Endometrial microvascular endothelial cells (primary cell): ENCODE data around the gene MXRA7. TPM values are rescaled to one million over a fixed set of nuclear protein-coding genes. Genes with fewer than 3 reads are reported as not detected.

Experiments used
- in situ Hi-C: cut with HindIII; loops from 2 replicates; pipeline ENCODE4 v1.10.0; 2017; ENCODE audit warnings: low sequenced_read_pairs, low pct_unique_long_range_greater_than_20kb; ENCODE audit errors: inconsistent ontology term
- total RNA-seq: library from RNA; depleted of rRNA; stranded (reverse); fragments of >200 nt; gene quantifications from one replicate; pipeline ENCODE4 v1.2.3, GENCODE V29; 2015; ENCODE audit errors: inconsistent ontology term

The MXRA7 gene
- total RNA-seq, 1 donor from 2014 or later: 265 TPM

DNA sequence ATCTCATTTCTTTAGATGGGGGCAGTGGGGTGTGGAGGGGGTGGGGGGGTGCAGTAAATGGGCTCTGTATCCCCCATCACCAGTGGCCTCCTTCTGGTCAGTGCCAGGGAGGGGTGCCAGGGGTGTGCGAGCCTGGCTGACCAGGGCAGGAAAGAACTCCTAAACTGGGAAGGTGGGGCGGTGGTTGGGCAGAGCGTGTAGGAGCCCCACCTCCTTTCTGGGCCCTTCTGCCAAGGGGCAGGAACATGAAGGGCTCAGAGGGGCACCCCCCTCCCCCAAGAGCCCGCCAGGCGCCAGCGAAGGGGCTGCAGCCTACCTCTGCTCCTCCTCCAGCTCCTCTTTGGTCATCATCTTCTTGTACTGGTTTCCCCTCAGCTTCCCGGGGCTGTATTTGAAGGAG lies 26.0 kb downstream of the MXRA7 start:
- in situ Hi-C loops: no loop called here

GRCh38 chr17:76683921-76684745 lies 26.6 kb downstream of the MXRA7 start:
- in situ Hi-C loops: no loop called here

DNA sequence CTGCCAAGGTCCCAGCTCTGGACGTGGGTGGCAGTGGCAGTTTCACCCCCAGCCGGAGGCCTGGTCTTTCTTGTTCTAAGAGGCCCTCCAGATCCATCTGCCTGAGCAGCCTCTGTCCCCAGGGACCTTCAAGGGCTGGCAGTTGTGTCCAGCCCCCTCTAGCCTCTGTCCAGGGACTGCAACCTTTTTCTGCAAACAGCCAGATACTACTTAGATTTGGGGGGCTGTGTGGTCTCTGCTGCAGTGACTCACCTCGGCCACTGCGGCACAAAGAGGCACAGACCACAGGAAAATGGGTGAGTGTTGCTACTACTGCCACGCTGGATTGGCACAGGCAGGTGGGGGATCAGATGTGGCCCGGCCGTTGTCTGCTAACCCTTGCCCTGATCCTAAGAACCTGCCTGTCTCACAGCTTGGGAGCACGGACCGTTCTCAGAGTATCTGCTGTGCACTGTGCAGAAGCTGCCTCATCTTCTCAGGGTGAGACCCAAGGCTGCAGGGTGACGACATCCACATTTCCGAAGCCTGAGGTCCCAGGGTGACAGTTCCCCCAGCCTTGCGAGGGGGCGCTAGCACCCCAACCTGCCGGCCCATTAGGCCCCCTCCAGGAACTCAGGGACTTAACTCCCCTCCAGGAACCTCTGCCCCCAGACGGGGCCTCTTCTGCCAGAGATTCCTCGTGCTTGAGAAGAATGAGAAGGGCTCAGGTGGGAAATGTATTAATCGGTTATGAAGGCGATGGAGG lies 27.6 kb downstream of the MXRA7 start:
- in situ Hi-C loops: no loop called here

GRCh38 chr17:76682296-76682695 lies 28.5 kb downstream of the MXRA7 start:
- in situ Hi-C loops: no loop called here

GRCh38 chr17:76681222-76682137 lies 29.3 kb downstream of the MXRA7 start:
- in situ Hi-C loops: no loop called here

DNA sequence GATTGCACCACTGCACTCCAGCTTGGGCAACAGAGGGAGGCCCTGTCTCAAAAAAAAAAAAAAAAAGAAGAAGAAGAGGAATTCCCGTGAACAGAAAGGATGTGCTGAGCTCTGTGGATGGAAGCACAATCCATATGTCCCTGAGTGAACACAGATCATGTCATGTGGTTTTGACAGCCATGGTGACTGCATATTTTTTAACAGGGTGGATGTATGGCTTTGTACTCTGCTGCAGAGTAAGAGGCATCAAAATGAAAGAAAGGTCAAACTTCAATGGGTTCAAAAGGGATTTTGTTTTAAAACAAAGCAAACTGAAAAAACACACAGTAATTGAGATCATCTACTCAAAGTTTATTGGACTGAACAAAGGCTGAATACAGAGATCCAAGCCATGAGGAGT lies 31.5 kb downstream of the MXRA7 start:
- in situ Hi-C loops: no loop called here

DNA sequence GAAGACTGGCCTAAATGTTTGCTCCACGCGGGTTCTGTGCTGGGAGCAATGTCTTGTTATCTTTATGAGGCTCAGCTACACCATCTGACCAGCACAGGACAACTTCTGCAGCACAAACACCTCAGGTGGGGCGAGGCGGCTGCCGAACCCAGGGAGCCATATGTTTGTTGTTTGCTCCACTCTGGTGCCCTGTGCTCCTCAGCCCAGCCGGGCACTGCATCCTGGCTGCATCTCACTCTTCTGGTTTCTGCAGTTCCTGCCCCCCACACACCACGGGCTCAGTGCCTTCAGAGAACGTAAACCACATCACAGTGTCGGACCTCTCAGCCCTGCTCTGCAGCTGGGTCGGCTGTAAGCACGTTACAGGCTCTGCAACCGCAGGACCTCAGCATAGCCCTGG lies 32.4 kb downstream of the MXRA7 start:
- in situ Hi-C loops: no loop called here

GRCh38 chr17:76677406-76677805 lies 33.4 kb downstream of the MXRA7 start:
- in situ Hi-C loops: no loop called here

- in situ Hi-C loops: no loop called here
Measured at GRCh38 chr17:76676629-76677028, 34.1 kb downstream of the MXRA7 start.

DNA sequence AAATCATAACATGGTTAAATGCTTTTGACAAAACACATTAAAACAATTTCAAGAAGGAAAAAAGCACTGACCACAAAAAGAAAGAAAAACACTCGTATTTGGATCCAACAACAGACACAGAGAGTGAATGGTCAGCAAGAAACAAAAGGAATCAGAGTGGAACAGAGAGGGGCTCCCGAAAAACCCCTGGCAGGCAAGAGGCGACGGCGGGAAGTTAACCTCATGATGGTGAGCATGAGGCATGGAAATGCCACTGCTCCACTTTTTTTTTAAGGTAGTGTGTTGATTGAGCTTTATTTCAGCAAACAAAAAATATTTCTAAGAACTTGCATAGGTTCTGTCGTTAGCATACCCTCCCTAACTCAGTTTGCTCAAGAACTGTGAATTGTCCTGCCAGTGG lies 35.1 kb downstream of the MXRA7 start:
- in situ Hi-C loops: no loop called here

DNA sequence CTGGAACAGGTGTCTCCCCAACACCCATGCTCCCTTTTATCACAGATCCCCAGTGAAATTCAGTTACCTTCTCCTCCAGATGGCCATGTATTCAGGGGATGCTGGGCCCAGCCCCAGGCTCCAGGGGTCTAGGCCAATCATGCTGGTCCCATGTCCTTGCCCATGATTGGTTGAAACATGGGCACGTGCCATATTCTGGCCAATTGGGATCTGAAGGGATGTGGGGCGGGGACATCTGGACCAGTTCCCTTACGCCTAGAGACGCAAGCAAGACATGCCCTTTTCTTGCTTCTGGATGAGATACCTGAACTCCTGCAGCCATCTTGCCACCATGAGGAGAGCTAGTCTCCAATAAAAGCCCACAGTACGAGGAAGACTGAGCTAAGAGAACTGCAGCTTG lies 36.2 kb downstream of the MXRA7 start:
- in situ Hi-C loops: no loop called here

DNA sequence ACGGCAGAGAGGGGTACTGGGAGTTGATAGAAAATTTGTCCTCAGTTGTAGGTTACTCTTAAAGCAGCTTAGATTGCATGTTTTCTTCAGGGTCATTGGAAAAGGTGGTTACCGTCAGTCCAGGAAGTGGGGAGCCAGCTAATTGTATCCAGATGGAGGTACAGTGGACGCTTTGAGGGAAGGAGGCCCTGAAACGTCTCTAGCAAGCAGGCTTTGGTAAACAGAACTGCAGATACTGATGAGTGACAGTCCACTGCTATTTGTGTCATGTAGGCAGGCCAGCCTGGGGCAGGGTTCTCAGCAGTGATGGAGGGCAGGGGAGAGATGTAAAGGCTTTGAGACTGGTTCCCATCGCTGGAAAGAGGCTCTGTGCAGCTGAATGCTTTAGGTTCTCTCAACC lies 37.0 kb downstream of the MXRA7 start:
- in situ Hi-C loops: no loop called here

GRCh38 chr17:76672892-76673291 lies 37.9 kb downstream of the MXRA7 start:
- in situ Hi-C loops: no loop called here

DNA sequence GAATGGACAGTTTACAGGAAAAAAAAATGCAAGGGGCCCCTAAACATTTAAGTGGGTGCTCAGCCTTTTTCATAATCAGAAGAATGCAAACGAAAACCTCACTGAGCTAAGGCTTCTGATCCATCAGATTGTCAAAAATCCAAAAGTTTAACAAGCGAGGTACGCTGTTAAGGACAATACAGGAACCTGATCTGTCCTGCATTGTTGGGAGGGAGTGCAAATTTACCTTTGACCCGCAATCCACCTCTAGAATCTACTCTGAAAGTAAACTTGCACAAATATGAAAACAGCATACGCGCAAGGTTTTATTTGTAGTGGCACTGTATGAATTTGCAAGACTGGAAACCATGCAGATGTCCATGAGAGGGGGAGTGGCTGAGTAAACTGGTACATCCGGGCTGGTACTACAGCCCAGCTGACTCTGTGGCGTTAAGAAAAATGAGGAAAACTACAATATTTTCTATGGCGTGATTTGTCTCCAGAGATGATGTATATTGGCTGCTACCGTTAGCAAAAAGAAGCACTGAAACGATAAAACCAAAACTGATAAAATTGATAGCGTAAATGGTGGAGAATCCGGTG lies 38.4 kb downstream of the MXRA7 start:
- in situ Hi-C loops: no loop called here

DNA sequence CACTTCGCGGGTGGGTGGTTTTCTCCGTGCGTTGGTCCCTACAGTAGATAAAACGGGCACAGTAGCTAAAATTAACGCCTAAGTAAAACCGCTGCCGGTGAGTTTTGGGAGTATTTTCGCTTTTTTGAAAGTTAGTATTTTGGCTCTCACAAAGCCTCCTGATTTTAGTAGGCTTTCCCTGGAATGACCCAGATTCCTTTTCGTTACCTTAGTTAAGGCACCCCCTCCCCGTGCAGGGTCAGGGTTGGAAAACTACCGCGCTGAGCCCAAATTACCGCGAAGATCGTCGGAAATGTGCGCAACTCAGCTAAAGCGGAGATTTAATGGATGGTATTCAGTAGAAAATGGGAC lies 38.9 kb downstream of the MXRA7 start:
- in situ Hi-C loops: no loop called here

DNA sequence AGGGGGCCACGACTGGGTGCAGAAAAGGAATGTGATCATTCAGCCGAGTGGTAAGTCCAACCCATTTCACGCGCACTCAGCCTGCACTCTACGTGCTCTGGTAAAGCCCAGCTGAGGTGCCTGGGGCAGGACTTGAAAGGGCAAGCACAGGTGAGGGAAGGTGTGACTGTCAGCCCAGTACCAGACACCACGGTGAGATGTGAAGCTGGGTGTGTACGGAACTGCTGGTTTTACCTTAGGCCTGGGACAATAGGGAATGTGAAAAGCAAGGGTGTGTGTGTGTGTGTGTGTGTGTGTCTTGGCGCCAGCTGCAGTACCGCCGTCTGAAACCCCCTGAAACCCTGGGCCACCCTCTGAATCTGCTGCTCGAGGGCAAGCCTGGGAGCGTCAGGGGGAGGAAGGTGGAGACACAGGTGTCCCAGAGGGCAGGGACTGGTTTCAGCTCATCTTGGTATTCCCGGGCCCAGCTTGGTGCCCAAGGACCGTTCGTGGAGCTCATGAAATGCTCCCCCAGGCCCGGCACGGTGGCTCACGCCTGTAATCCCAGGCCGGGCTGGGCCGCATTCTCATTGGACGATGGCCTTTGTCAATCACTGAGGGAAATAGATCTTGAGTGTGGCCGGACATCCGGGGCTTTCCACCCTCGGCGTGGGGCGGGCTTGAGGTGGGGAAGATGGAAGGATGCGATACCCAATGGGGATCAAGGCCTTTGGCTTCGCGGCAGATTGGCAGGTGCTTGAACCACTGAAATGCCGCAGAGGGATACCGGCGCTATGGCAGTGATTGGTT lies 39.4 kb downstream of the MXRA7 start:
- in situ Hi-C loops: no loop called here

DNA sequence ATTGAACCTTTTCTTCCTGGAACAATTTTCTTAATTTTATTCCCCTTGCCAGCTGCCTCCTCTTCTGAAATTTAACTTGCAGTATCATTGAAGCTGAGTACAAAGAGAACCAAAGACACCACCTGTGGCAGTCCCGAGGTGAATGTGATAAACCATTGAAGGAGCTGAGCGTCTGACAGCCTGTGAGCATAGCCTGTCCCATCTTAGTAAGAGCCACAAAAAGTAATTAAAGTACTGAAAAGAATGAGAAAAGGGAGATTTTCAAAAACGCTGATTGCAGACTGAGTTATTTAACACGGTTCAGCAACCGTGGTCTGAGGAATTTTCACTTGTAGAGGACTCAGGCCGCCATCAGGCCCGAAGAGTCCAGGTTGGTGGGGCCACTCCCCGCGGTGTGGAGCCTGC lies 40.0 kb downstream of the MXRA7 start:
- in situ Hi-C loops: no loop called here

- in situ Hi-C loops: no loop called here
Measured at GRCh38 chr17:76670020-76670717, 40.6 kb downstream of the MXRA7 start.
